Measurements from ENCODE around the gene FTO.

FTO gene

DNA sequence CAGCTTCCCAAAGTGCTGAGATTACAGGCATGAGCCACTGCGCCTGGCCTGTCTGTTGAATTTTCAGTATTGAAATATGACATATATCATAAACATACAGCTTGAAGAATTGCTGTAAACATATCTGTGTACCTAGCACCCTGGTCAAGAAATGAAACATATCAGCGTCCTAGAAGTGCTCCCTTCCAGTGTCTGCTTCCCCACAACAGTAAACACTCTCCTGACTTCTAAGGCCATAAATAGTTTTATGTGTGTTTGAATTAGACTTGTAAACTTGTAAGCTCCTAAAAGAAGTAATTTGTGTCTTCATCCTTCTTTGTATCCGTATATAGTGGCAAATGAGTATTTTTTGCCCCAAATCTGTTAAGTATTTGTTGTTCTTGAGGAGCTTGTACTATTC, 132.2 kb downstream of the FTO start:
- TF ChIP-seq, protein P1, sequence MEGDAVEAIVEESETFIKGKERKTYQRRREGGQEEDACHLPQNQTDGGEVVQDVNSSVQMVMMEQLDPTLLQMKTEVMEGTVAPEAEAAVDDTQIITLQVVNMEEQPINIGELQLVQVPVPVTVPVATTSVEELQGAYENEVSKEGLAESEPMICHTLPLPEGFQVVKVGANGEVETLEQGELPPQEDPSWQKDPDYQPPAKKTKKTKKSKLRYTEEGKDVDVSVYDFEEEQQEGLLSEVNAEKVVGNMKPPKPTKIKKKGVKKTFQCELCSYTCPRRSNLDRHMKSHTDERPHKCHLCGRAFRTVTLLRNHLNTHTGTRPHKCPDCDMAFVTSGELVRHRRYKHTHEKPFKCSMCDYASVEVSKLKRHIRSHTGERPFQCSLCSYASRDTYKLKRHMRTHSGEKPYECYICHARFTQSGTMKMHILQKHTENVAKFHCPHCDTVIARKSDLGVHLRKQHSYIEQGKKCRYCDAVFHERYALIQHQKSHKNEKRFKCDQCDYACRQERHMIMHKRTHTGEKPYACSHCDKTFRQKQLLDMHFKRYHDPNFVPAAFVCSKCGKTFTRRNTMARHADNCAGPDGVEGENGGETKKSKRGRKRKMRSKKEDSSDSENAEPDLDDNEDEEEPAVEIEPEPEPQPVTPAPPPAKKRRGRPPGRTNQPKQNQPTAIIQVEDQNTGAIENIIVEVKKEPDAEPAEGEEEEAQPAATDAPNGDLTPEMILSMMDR (IDR thresholded peaks at IDR 0.05), result no peak
- no peak for TF ChIP-seq ZFX (IDR thresholded peaks at IDR 0.05; ENCODE audit: borderline replicate concordance)
- peak overlapping the region; percentile 49 for H3K27ac ChIP-seq

DNA sequence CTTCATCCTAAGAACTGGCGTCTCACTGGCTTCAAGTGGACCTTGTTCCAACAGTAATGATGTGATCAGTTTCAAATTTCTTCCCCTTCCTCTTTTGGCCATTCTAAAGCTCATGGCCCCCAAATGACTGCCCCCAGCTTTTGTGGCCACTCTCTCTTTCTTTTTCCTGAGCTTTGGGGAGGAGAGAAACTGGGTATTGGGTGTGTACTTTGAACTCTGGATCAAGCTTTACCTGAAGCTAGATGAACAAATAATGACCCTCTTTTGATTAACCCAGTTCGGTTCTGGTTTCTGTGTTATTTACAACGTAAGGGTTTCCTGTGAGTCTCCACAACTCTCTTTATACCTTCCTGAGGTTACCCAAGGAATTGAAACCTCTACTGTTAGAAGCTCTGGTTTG, 132.7 kb downstream of the FTO start:
- H3K27ac ChIP-seq, result peak overlapping the region; percentile 49
- TF ChIP-seq, protein P1 (IDR thresholded peaks at IDR 0.05), result no peak
- no peak for TF ChIP-seq ZFX (IDR thresholded peaks at IDR 0.05; ENCODE audit: borderline replicate concordance)

- no peak for TF ChIP-seq ZFX (IDR thresholded peaks at IDR 0.05; ENCODE audit: borderline replicate concordance)
- TF ChIP-seq, protein P1 (IDR thresholded peaks at IDR 0.05), result no peak
- H3K27ac ChIP-seq, result peak overlapping the region; percentile 49; the same call in 1 of the 2 replicates
These were observed 133.5 kb downstream of the FTO start for GRCh38 chr16:53837426-53837825.

DNA sequence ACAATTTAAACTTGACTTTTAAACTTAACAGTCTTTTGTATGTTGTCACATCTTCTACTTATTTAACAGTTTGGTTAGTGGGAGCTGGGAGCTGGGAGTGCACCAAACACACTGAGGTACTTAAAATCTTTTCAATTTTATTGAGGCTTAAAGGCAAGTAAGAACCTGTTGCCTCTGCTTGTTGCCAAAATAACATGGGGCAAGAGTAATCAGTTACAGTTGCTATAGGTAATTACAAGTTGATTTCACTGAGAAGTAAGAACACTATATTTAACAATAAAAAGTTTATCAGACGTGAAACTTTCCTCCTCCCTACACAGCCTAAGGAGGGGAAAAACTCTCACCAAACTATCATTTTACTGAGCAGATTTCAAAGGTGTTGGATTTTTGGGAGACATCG, 135.2 kb downstream of the FTO start:
- H3K27ac ChIP-seq, result no peak overlapping the region
- no peak for TF ChIP-seq ZFX (IDR thresholded peaks at IDR 0.05; ENCODE audit: borderline replicate concordance)
- TF ChIP-seq, protein P1 (IDR thresholded peaks at IDR 0.05), result no peak

GRCh38 chr16:53840456-53840855, 136.5 kb downstream of the FTO start:
- TF ChIP-seq, protein P1 (IDR thresholded peaks at IDR 0.05), result no peak
- no peak for TF ChIP-seq ZFX (IDR thresholded peaks at IDR 0.05; ENCODE audit: borderline replicate concordance)
- H3K27ac ChIP-seq, result no peak overlapping the region

DNA sequence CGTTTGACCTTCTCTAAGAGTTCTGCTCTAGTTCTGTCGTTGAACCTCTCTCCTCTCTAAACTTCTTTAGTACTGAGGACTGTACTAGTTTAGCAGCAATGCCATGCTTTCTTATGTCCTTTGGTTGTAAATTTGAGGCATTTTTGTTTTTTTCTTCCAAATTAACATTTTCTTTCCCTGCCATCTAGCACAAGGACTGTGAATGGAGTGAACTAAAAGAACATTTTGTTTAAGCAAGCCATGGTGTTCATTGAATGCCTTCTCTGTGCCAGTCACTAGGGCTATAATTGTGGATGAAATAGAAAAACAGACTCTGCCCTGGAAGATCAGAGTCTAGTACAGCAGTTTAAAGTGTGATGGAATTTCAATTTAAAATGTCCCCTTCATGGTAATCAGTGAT, 137.9 kb downstream of the FTO start:
- TF ChIP-seq ZFX (IDR thresholded peaks at IDR 0.05; ENCODE audit: borderline replicate concordance), result no peak
- TF ChIP-seq, protein P1 (IDR thresholded peaks at IDR 0.05), result no peak
- H3K27ac ChIP-seq, result no peak overlapping the region

- no peak overlapping the region for H3K27ac ChIP-seq
These were observed 139.1 kb downstream of the FTO start for GRCh38 chr16:53843084-53843483.

More at GRCh38 chr16:53843084-53843483, 139.1 kb downstream of the FTO start:
- TF ChIP-seq, protein P1 (IDR thresholded peaks at IDR 0.05), result no peak
- no peak for TF ChIP-seq ZFX (IDR thresholded peaks at IDR 0.05; ENCODE audit: borderline replicate concordance)
